ENCODE data around the gene ERFE.

Gene ERFE

GRCh38 chr2:238203094-238203972, 44.6 kb downstream of the ERFE start, which contains the start of gene ILKAP:
TSS of gene ILKAP (minus strand) at chr2:238203695. CDS start at chr2:238203553, 142 bp downstream.
- peak; percentile 100 for DNase-seq (ENCODE audit: low spot score)
- in situ Hi-C loops (cut with MboI; ENCODE audit: low sequenced_read_pairs, unreplicated experiment): no loop called here
- TF ChIP-seq, protein P1, sequence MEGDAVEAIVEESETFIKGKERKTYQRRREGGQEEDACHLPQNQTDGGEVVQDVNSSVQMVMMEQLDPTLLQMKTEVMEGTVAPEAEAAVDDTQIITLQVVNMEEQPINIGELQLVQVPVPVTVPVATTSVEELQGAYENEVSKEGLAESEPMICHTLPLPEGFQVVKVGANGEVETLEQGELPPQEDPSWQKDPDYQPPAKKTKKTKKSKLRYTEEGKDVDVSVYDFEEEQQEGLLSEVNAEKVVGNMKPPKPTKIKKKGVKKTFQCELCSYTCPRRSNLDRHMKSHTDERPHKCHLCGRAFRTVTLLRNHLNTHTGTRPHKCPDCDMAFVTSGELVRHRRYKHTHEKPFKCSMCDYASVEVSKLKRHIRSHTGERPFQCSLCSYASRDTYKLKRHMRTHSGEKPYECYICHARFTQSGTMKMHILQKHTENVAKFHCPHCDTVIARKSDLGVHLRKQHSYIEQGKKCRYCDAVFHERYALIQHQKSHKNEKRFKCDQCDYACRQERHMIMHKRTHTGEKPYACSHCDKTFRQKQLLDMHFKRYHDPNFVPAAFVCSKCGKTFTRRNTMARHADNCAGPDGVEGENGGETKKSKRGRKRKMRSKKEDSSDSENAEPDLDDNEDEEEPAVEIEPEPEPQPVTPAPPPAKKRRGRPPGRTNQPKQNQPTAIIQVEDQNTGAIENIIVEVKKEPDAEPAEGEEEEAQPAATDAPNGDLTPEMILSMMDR (IDR thresholded peaks at IDR 0.05; ENCODE audit: borderline replicate concordance, control extremely low read depth, extremely low read depth, insufficient read depth, missing control alignments): no peak

DNA sequence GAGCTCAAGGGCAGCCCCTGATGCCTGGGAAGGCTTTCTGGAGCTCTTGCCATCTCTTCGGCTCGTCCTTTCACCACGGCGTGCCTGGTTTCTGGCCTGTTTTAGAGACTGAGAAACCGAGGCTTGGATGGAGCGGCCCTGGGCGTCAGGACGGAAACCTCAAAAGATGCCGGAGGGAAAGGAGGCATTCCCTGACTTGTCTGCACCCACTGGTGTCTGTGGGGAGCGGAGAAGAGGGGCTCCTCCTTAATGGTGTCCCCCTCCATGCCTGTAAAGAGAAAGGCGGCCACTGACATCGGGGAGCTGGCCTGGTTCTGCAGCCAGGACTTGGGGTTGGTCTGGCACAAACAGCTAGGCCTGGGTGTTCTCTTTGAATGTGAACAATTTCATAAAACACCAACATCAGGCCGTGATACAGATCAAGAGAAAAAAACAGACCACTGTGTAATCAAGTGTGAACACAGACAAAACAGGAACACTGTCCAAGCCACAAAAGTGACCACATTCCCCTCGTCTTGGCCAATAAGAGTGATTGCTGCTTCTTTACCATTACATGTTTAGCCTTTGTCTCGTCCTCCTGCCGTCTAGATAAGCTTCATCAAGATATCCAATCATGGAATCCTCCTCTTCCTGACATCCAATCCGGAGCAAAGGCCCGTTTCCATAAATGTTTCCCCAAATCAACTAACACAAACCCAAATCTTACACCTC, 45.4 kb downstream of the ERFE start:
- TF ChIP-seq, protein P1 (IDR thresholded peaks at IDR 0.05; ENCODE audit: borderline replicate concordance, control extremely low read depth, extremely low read depth, insufficient read depth, missing control alignments): no peak
- DNase-seq (ENCODE audit: low spot score): peak; percentile 34
- in situ Hi-C loops (cut with MboI; ENCODE audit: low sequenced_read_pairs, unreplicated experiment): no loop called here

- TF ChIP-seq, protein P1 (IDR thresholded peaks at IDR 0.05; ENCODE audit: borderline replicate concordance, control extremely low read depth, extremely low read depth, insufficient read depth, missing control alignments): no peak
- DNase-seq (ENCODE audit: low spot score): no peak
- in situ Hi-C loops (cut with MboI; ENCODE audit: low sequenced_read_pairs, unreplicated experiment): no loop called here
Observed at GRCh38 chr2:238207006-238207405, 48.2 kb downstream of the ERFE start.

- in situ Hi-C loops (cut with MboI; ENCODE audit: low sequenced_read_pairs, unreplicated experiment): no loop called here
- no peak for DNase-seq (ENCODE audit: low spot score)
- TF ChIP-seq, protein P1 (IDR thresholded peaks at IDR 0.05; ENCODE audit: borderline replicate concordance, control extremely low read depth, extremely low read depth, insufficient read depth, missing control alignments): no peak
Observed at GRCh38 chr2:238216651-238217184, 57.9 kb downstream of the ERFE start.

All from GM13976 (cell line).